HCT116 (cell line): ENCODE measurements around the gene ALDH4A1. TPM values are rescaled to one million over a fixed set of nuclear protein-coding genes. Genes with fewer than 3 reads are reported as not detected.

Experiments
- ATAC-seq: fragments of 200-7000 bp; cut with Tn5 transposase; 2 replicates; pipeline ENCODE4 v1.9.1; 2020; ENCODE audit warnings: mild to moderate bottlenecking, moderate library complexity
- BruUV-seq: library from RNA; stranded (reverse); fragments of 400-500 nt; replicated peaks from 2 replicates; lab custom pipeline; 2021; lab: Mats Ljungman, UMichigan
- CTCF ChIA-PET: fragments of 300-600 bp; sonication (Branson Sonifier 250); formaldehyde crosslinking; loops from one replicate; lab custom pipeline; 2021; ENCODE audit warnings: antibody characterized with exemption; lab: Charles Lee
- POLR2A ChIA-PET: fragments of 300-600, 350-600 bp; sonication (Branson Sonifier 250); formaldehyde crosslinking; loops from one replicate; lab custom pipeline; 2021; ENCODE audit warnings: antibody characterized with exemption; lab: Charles Lee
- RAD21 ChIA-PET, 2 experiments: fragments of 300-600 bp; sonication (Branson Sonifier 250); formaldehyde crosslinking; loops; one replicate each; lab custom pipeline; 2023; ENCODE audit warnings: low total read pairs in 2 of 2; ENCODE audit not compliant: uncharacterized antibody in 2 of 2, unreplicated experiment in 2 of 2, low non-redundant PET in 1 of 2; lab: Charles Lee
- DNase-seq: peaks from one replicate; pipeline ENCODE4 v3.0.0-alpha.2; 2010; ENCODE audit warnings: low read depth, low spot score
- H2AFZ ChIP-seq: fragments of 200-600 bp; shearing (Covaris generic), sonication (generic); 2 replicates; pipeline ENCODE4 v1.6.1; 2017; ENCODE audit warnings: low read depth, mixed run types, mixed read lengths, antibody characterized with exemption, low read length; ENCODE audit not compliant: poor library complexity, severe bottlenecking
- H3K27ac ChIP-seq: 2 replicates; pipeline ENCODE4 v1.5.1; 2012; ENCODE audit warnings: low read depth, low read length
- H3K27me3 ChIP-seq: fragments of 200-600 bp; sonication (generic); 2 replicates; pipeline ENCODE4 v1.6.1; 2016; ENCODE audit warnings: mixed run types, low read length, mixed read lengths; ENCODE audit not compliant: insufficient read depth
- H3K36me3 ChIP-seq, 2 experiments: fragments of 200-500 bp in 1 of 2; fragments of 200-600 bp in 1 of 2; sonication (Bioruptor generic) in 1 of 2; sonication (generic) in 1 of 2; 2 replicates each; pipeline versions ENCODE4 v1.5.1 to v1.6.1; 2014 to 2016; ENCODE audit warnings: low read length in 2 of 2, inconsistent platforms in 1 of 2, mixed read lengths in 1 of 2, mixed run types in 1 of 2; ENCODE audit not compliant: insufficient read depth in 2 of 2, control insufficient read depth in 1 of 2
- H3K4me1 ChIP-seq, 2 experiments: fragments of 200-600 bp in 1 of 2; sonication (generic) in 1 of 2; 2 replicates each; pipeline versions ENCODE4 v1.5.1 to v1.6.1; 2012 to 2017; ENCODE audit warnings: low read length in 2 of 2, inconsistent platforms in 1 of 2, mild to moderate bottlenecking in 1 of 2, mixed read lengths in 1 of 2, mixed run types in 1 of 2, moderate library complexity in 1 of 2; ENCODE audit not compliant: insufficient read depth in 2 of 2, control insufficient read depth in 1 of 2
- H3K4me2 ChIP-seq: fragments of 200-600 bp; sonication (generic); 2 replicates; pipeline ENCODE4 v1.6.1; 2017; ENCODE audit warnings: mixed run types, low read length, mixed read lengths
- H3K4me3 ChIP-seq, 2 experiments: fragments of 200-600 bp in 1 of 2; sonication (generic) in 1 of 2; replicated peaks in 1 of 2; 2 replicates each; pipeline ENCODE4 v1.5.1; 2011 to 2016; ENCODE audit warnings: low read length in 2 of 2, control low read depth in 1 of 2, low read depth in 1 of 2, mild to moderate bottlenecking in 1 of 2, mixed read lengths in 1 of 2, mixed run types in 1 of 2
- H3K79me2 ChIP-seq: fragments of 200-600 bp; sonication (generic); 2 replicates; pipeline ENCODE4 v1.6.1; 2017; ENCODE audit warnings: mild to moderate bottlenecking, mixed run types, low read length, moderate library complexity, mixed read lengths; ENCODE audit not compliant: insufficient read depth
- H3K9ac ChIP-seq: fragments of 200-600 bp; sonication (generic); 2 replicates; pipeline ENCODE4 v1.6.1; 2016; ENCODE audit warnings: low read length, mixed read lengths
- H3K9me2 ChIP-seq: fragments of 200-600 bp; sonication (generic), shearing (Covaris generic); 2 replicates; pipeline ENCODE4 v1.6.1; 2017; ENCODE audit warnings: mixed run types, mild to moderate bottlenecking, moderate library complexity; ENCODE audit not compliant: insufficient read depth
- H3K9me3 ChIP-seq, 2 experiments: fragments of 200-500 bp in 1 of 2; fragments of 200-600 bp in 1 of 2; sonication (Bioruptor generic) in 1 of 2; sonication (generic) in 1 of 2; 2 replicates each; pipeline ENCODE4 v1.6.1; 2014 to 2017; ENCODE audit warnings: low read length in 2 of 2, mixed read lengths in 2 of 2, inconsistent platforms in 1 of 2, low read depth in 1 of 2, mild to moderate bottlenecking in 1 of 2, mixed run types in 1 of 2, moderate library complexity in 1 of 2; ENCODE audit not compliant: control insufficient read depth in 1 of 2, insufficient read depth in 1 of 2
- H4K20me1 ChIP-seq: fragments of 200-600 bp; sonication (generic), shearing (Covaris generic); 2 replicates; pipeline ENCODE4 v1.6.1; 2017; ENCODE audit warnings: mixed run types, mild to moderate bottlenecking, moderate library complexity; ENCODE audit not compliant: insufficient read depth
- ATF3 ChIP-seq: IDR thresholded peaks from 2 replicates; pipeline ENCODE4 v1.6.1; 2012
- CBX3 ChIP-seq: IDR thresholded peaks from 2 replicates; pipeline ENCODE4 v1.6.1; 2012; ENCODE audit warnings: low read depth
- CTCF ChIP-seq, 3 experiments: fragments of 200-600 bp in 1 of 3; sonication (generic) in 1 of 3; IDR thresholded peaks in 2 of 3; conservative IDR thresholded peaks in 1 of 3; 2 replicates each; pipeline ENCODE4 v1.5.1; 2012 to 2017; ENCODE audit warnings: low read depth in 2 of 3, low read length in 2 of 3, antibody characterized with exemption in 1 of 3, borderline replicate concordance in 1 of 3, control low read depth in 1 of 3, mild to moderate bottlenecking in 1 of 3, mixed read lengths in 1 of 3, mixed run types in 1 of 3, moderate library complexity in 1 of 3; ENCODE audit not compliant: insufficient read depth in 1 of 3
- EZH2phosphoT487 ChIP-seq: fragments of 200-600 bp; IDR thresholded peaks from 2 replicates; pipeline ENCODE4 v1.6.1; 2018; ENCODE audit warnings: antibody characterized with exemption, borderline replicate concordance
- FOSL1 ChIP-seq: IDR thresholded peaks from 2 replicates; pipeline ENCODE4 v1.6.1; 2012; ENCODE audit warnings: low read depth
- JUND ChIP-seq: IDR thresholded peaks from 2 replicates; pipeline ENCODE4 v1.6.1; 2012
- POLR2A ChIP-seq: IDR thresholded peaks from 2 replicates; pipeline ENCODE4 v1.7.0; 2011; ENCODE audit warnings: borderline replicate concordance; ENCODE audit not compliant: insufficient read depth, insufficient read length; ENCODE audit errors: extremely low read depth
- RAD21 ChIP-seq: IDR thresholded peaks from 2 replicates; pipeline ENCODE4 v1.6.1; 2012; ENCODE audit warnings: low read depth, mild to moderate bottlenecking
- REST ChIP-seq: IDR thresholded peaks from 2 replicates; pipeline ENCODE4 v1.6.1; 2012; ENCODE audit warnings: low read depth
- ZBTB33 ChIP-seq: IDR thresholded peaks from 2 replicates; pipeline ENCODE4 v1.6.1; 2011; ENCODE audit warnings: mild to moderate bottlenecking, low read length, moderate library complexity; ENCODE audit not compliant: insufficient replicate concordance; ENCODE audit errors: extremely low read depth
- intact Hi-C: fragments of 100-400 bp; cut with micrococcal nuclease; formaldehyde crosslinking; loops from 2 replicates; pipeline ENCODE4 v1.10.0; 2022
- total RNA-seq: library from RNA; stranded (reverse); gene quantifications from one replicate; pipeline ENCODE4 v1.2.1, GENCODE V29; 2021; ENCODE audit not compliant: unreplicated experiment

ALDH4A1 gene
- total RNA-seq, 1 experiment from 2014 or later: 12.6 TPM

GRCh38 chr1:18865176-18865575 is 37.2 kb downstream of the ALDH4A1 start:
- TF ChIP-seq JUND (no peak), FOSL1 (no peak), ZBTB33 (no peak), ATF3 (no peak), CBX3 (no peak), CTCF (IDR thresholded peaks at IDR 0.05 in 2 of 3, conservative IDR thresholded peaks at IDR 0.05 in 1 of 3; ENCODE audit: borderline replicate concordance in 1 of 3, insufficient read depth in 1 of 3, low read depth in 2 of 3, low read length in 2 of 3) (no peak), EZH2phosphoT487 (no peak), REST (no peak), POLR2A (no peak), RAD21 (no peak)
- Histone ChIP-seq H3K9me2 (no peaks in the 10 kb centered on the region), H3K27me3 (0 out of 2 replicates have a peak, but pooled peaks cover 3% of the 10 kb centered on the region), H3K9ac (no peak overlapping the region), H4K20me1 (no peaks in the 10 kb centered on the region), H3K9me3 (no peaks in the 10 kb centered on the region), H3K4me1 (no peaks in the 10 kb centered on the region), H3K79me2 (no peaks in the 10 kb centered on the region), H3K27ac (no peak overlapping the region), H3K4me2 (no peak overlapping the region), H2AFZ (no peak overlapping the region), H3K4me3 (no peak overlapping the region), H3K36me3 (no peaks in the 10 kb centered on the region)
- intact Hi-C loops: no loop called here
- CTCF ChIA-PET: no interaction called here
- BruUV-seq: no TSS peak
- DNase-seq (no peak), ATAC-seq (no peak)
- RAD21 ChIA-PET: interaction anchor here in 1 of 2 experiments (0.6 kb wide), 1 partner anchor 43 kb away, joined by 3 read pairs; no protein-coding TSS in a partner anchor
- POLR2A ChIA-PET: no interaction called here
